ENCODE measurements around the gene AXDND1.

The AXDND1 gene

DNA sequence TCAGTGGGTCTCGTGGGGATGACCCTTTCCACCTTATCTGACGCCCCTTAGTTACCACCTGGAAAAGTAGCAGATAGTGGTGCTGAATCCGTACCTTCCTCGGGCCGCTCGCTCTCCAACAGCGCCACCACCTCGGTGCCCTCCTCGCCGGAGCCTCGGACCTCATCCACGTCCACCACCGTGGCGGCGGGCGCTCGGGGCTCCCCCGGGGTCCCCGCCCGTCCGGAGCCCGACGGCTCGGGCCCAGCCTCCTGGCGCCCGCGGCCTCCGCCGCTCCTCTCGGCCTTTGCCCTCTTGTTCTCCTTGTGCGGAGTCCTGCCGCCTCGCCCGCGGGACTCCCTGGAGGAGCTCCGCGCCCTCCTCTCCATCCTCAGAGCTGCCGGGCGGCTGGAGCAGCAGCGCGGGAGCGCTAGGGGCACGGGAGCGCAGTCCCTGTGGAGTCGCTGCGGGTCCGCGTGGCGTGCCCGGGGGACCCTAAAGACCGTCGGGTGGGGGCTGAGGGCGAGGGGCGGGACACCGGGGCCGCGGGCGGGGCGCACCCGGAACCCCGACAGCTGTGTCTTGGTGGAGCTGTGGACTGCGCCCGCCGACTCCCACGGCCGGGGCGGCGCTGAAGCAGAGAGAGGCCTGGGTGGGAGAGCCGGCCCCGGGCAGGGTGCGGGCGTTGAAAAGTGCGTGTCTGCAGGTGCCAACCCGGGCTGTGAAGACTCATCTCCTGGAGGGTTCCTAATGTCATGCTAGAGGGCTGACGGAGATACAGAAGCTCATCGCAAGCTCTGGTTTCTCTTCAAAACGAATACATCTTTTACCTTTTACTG is 209.9 kb downstream of the AXDND1 start, which contains the start of gene NPHS2:
Gene NPHS2 (minus strand): TSS at position 452 of the 818 bp plus-strand sequence. CDS start 84 bp downstream, at position 368.
- no peak for DNase-seq (ENCODE audit: low read depth)

DNA sequence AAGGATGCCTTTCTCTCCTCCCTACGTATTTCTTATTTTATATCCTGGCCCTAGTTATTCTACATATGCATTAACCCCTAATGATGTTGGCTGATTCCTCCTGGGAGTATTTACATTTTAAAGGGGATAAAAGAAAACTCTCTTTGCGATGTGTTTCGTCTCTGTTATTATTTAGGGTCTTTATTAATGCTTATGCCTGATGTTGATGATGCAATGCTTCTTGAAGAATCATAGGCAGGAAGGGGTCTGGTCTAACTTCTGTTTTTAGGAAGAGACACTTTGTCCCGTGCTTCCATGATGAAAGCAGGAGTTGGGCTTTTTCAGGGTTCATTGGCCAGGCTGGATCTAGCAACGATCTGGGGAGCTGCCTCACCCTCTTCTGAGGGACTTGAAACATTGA is 210.7 kb downstream of the AXDND1 start:
- DNase-seq (ENCODE audit: low read depth) = no peak

- DNase-seq (ENCODE audit: low read depth) = no peak
Observed at GRCh38 chr1:179583771-179584320, 218.1 kb downstream of the AXDND1 start.

DNA sequence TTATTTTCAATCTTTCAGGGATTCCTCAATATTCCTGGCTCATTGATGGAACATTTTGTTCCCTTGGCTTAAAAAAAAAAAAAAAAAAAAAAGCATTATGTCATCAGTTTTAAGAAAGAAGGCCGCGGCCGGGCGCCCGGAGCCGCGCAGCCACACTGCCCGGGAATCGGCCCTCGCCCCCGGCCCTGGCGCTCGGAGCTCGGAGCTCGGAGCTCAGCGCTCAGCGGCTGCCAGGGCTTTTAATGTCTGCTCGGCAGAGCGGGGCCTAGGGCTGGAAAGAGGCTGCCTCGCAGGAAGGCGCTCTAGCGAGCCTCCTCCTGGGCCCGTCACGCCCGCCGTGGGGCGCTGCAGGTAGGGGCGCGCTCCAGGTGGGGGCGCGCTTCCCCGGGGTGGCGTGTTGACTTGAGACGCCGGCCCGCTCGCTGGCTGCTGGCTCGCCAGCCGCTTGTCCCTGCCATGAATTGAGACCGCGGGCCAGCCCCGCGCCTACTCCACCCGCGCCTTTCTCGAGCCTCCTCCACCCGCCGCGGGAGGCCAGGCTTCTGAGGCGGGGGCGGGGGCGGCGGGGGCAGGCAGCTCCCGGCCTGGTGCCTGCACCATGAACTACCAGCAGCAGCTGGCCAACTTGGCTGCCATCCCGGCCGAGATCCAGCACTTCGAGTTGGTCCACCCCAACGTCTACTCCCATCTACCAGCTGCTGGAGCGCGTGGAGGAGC is 220.5 kb downstream of the AXDND1 start:
- no peak for DNase-seq (ENCODE audit: low read depth)

GRCh38 chr1:179587336-179587735 is 221.6 kb downstream of the AXDND1 start:
- no peak for DNase-seq (ENCODE audit: low read depth)

DNA sequence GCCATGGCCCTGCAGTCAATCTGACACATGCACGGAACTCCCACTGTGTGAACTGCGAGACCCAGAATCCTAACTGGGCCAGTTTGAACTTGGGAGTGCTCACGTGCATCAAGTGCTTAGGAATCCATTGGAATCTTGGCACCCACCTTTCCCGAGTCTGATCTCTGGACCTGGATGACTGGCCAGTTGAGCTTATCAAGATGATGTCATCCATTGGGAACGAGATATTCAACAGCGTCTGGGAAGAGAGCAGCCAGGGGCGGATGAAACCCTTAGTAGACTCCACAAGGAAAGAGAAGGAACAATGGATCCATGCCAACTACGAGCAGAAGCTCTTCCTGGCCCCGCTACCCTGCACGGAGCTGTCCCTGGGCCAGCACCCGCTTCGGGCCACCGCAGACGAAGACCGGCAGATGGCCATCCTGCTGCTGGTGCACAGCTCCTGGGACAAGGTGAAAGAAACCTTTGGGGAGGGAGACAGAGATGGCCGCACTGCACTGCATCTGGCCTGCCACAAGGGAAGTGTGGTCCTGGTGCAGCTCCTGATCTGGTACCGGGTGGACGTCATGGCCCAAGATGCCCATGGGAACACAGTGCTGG is 222.8 kb downstream of the AXDND1 start:
- DNase-seq (ENCODE audit: low read depth) = no peak

DNA sequence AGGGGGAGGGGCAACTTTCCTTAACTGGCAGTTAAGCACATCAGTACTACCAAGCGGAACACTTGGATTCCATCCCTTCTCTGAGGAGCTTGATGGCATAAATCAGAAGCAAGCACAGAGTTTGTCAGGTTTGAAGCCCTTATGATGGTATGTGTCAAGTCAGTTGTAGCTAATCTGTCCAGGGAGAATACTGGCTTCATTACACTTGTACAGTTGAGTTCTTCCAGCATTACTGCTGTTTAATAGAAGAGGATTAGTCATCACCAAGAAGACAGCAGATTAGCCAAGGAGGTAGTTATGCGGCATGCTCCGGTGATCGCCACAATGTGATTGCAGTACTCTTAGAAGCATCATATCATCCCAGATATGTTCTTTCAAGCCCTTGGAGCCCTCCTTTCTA is 223.7 kb downstream of the AXDND1 start:
- no peak for DNase-seq (ENCODE audit: low read depth)

- no peak for DNase-seq (ENCODE audit: low read depth)
Observed at GRCh38 chr1:179590671-179591070, 224.9 kb downstream of the AXDND1 start.

DNA sequence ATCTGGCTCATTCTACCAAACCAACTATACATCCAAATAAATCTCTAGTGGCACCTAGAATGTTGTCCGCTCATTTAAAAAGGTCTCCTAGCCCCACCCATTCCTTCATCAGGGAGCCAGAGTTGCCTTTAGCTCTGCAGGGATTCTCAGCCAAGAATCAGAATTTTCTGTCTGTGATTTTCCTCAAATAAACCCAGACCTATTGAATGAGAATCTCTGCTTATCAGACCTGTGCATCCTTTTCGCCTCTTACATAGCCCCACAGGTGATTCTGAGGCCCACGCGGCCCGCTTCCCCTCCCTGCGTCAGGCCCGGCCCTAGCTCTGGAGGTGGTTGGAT is 225.5 kb downstream of the AXDND1 start:
- no peak for DNase-seq (ENCODE audit: low read depth)

DNA sequence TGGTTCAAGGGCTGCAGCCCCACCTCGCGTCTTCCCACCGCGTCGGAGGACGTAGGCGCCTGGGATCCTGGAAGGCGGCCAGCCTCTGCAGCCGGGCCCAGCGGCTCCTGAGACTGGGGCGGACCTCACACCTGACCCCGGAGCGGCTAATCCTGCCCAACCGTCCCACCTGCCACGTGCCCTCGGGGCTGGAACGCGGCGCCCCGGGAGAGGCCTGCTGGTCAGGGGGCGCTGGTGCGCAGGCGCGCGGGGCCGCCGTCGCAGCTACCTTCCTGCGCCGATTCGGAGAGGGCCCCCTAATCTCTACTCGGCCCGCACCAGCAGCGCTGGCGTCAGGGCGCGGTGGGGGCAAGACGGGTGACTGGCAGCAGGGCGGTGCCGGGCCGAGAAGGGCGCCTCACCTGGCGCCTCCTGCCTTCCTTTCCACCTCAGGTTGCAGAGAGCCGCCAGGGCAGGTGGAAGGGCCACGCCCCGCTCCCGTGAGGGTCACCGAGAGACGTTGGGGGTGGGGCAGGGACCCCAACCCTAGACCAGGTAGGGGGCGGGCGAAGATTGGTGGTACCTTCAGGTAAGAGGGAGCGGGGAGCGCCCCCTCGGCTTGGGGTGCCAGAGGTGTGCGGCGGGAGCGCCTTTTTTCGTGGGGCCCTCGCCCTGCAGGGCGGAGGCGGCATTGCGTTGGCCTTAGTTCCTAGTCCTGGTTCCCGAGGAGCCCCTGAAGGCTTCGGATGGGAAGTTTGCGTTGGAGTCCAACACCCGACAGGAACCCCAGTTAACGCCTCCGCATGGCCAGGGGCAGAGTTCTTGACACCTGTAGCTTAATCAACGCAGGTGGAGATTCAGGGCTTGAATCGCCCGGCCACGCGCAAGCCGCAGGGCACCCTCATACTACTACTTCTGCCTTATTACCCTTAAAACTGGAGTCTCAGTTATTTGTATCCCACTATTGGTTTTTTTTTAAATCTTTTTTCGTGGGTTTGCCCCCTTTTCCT is 226.1 kb downstream of the AXDND1 start, which contains the start of gene TDRD5:
Gene TDRD5 (plus strand): TSS at position 241 of the 989 bp plus-strand sequence. CDS start 784 bp downstream, outside the sequence.
- no peak for DNase-seq (ENCODE audit: low read depth)

DNA sequence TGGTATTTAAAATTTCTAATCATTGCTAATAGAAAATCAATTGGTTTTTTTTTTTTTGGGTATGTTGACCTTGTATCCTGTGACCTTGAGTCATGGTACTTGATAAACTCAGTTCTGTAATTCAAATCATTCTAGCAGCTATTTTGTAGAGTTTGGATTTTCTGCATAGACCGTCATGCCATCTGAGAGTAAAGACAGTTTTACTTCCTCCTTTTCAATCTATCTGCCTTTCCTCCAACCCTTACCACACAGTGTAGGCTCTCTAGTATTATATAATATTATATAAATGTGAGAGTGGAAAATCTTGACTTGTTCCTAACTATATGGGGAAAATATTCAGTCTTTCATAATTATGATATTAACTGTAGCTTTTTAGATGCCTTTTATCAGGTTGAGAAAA is 232.9 kb downstream of the AXDND1 start:
- DNase-seq (ENCODE audit: low read depth) = no peak

DNA sequence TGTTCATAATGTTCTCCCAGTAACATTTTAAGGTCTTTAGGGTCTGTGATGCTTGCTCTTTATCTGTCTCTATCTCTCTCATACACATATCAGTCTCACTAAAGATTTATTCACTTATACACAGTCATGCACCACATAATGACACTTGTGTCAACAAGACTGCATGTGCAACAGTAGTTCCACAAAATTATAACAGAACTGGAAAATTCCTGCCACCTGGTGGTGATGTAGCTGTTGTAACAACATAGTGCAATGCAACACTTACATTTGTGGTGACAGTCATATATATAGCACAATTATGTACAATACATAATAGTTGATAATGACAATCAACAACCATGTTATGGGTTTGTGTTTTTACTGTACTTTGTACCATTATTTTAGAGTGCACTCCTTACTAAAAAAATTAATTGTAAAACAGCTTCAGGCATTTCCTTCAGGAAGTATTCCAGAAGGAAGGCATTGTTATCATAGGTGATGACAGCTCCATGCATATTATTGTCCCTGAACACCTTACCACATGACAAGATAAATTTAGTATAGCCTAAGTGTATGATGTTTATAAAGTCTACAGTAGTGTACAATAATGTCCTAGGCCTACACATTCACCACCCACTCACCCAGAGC is 234.0 kb downstream of the AXDND1 start:
- DNase-seq (ENCODE audit: low read depth) = no peak

GRCh38 chr1:179601093-179601492 is 235.3 kb downstream of the AXDND1 start:
- no peak for DNase-seq (ENCODE audit: low read depth)

All from stimulated activated CD8-positive, alpha-beta memory T cell treated with anti-CD3 and anti-CD28 coated beads, Interleukin-15, amount 100 ng/mL, for 1 hour (primary cell).